ENCODE data around the gene PTPRQ. TPM values are rescaled to one million over a fixed set of nuclear protein-coding genes. Genes with fewer than 3 reads are reported as not detected.

The PTPRQ gene
- total RNA-seq, 1 donor from 2014 or later, result 7.8 TPM

- no peak for TF ChIP-seq CTCF (IDR thresholded peaks at IDR 0.05)
- ATAC-seq (no peak), DNase-seq (no peak)
Measured at GRCh38 chr12:80622271-80622670, 178.2 kb downstream of the PTPRQ start.

GRCh38 chr12:80625051-80625450, 181.0 kb downstream of the PTPRQ start:
- intact Hi-C loops (cut with DNase I), result no loop called here
- TF ChIP-seq CTCF (IDR thresholded peaks at IDR 0.05), result no peak

More at GRCh38 chr12:80622271-80622670, 178.2 kb downstream of the PTPRQ start:
- Histone ChIP-seq H3K4me3 (no peak overlapping the region), H3K27ac (no peak overlapping the region), H3K9me3 (no peaks in the 10 kb centered on the region), H3K27me3 (ENCODE audit: low read depth) (no peaks in the 10 kb centered on the region), H3K4me1 (no peaks in the 10 kb centered on the region), H3K36me3 (no peaks in the 10 kb centered on the region)
- intact Hi-C loops (cut with DNase I), result no loop called here

DNA sequence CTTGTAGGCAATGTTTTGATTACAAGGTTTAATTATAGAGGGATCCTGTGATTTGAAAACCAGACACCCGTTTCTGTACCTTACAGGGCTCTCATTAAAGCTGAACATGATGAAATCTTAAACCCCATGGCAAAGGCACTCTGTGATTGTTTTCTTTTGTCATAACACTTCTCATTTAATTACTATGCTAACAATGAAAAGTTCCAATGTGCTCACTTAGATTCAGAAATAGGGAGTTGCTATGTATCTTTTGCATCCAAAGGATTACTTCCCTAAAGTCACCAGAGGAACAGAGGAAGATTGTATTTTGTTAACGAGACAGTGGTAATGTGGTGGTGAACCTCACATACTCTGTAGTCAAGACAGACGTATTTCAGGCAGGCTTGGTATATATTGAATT, 181.9 kb downstream of the PTPRQ start:
- H3K4me1 ChIP-seq, result no peaks in the 10 kb centered on the region
- no peak overlapping the region for H3K4me3 ChIP-seq
- intact Hi-C loops (cut with DNase I), result no loop called here
- H3K27ac ChIP-seq, result no peak overlapping the region
- H3K9me3 ChIP-seq, result no peaks in the 10 kb centered on the region
- H3K27me3 ChIP-seq (ENCODE audit: low read depth), result no peaks in the 10 kb centered on the region
- no peak for ATAC-seq
- TF ChIP-seq CTCF (IDR thresholded peaks at IDR 0.05), result no peak
- no peaks in the 10 kb centered on the region for H3K36me3 ChIP-seq
- no peak for DNase-seq

More at GRCh38 chr12:80625051-80625450, 181.0 kb downstream of the PTPRQ start:
- H3K27me3 ChIP-seq (ENCODE audit: low read depth), result no peaks in the 10 kb centered on the region
- ATAC-seq, result no peak
- no peak overlapping the region for H3K27ac ChIP-seq
- H3K4me3 ChIP-seq, result no peak overlapping the region
- no peaks in the 10 kb centered on the region for H3K4me1 ChIP-seq
- H3K36me3 ChIP-seq, result no peaks in the 10 kb centered on the region
- no peak for DNase-seq
- no peaks in the 10 kb centered on the region for H3K9me3 ChIP-seq

- no peak for TF ChIP-seq CTCF (IDR thresholded peaks at IDR 0.05)
- H3K9me3 ChIP-seq, result no peaks in the 10 kb centered on the region
- H3K27ac ChIP-seq, result no peak overlapping the region
- intact Hi-C loops (cut with DNase I), result no loop called here
- ATAC-seq, result peak in 1 of 2 donors; percentile 14
- DNase-seq, result no peak
- H3K4me3 ChIP-seq, result no peak overlapping the region
- H3K4me1 ChIP-seq, result no peaks in the 10 kb centered on the region
- H3K27me3 ChIP-seq (ENCODE audit: low read depth), result no peaks in the 10 kb centered on the region
- H3K36me3 ChIP-seq, result no peaks in the 10 kb centered on the region
Measured at GRCh38 chr12:80627782-80628181, 183.7 kb downstream of the PTPRQ start.

DNA sequence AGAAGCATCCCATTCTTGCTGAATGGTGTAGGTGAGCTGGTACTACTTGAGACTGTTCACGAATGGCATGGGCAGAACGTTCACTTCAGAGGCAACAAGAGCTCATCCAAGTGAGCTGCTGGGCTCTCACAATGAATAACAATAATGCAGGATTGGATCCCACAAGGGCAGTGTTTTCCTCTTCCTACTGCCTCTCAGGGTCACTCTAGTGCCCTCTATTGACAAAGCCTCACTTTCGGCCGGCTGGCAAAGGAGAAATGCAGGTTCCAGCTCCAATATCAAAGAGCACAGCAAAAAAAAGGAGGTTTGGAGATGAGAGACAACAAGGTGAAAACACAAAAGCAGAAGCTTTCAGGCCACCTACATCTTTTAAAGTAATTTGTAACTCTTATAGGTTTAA, 188.8 kb downstream of the PTPRQ start:
- Histone ChIP-seq H3K27ac (no peak overlapping the region), H3K4me1 (no peaks in the 10 kb centered on the region), H3K27me3 (ENCODE audit: low read depth) (no peaks in the 10 kb centered on the region), H3K4me3 (no peak overlapping the region), H3K36me3 (no peaks in the 10 kb centered on the region), H3K9me3 (no peaks in the 10 kb centered on the region)
- no peak for DNase-seq
- TF ChIP-seq CTCF (IDR thresholded peaks at IDR 0.05), result peak; percentile 6
- peak in 1 of 2 donors; percentile 7 for ATAC-seq
- intact Hi-C loops (cut with DNase I), result no loop called here

GRCh38 chr12:80634903-80635302, 190.9 kb downstream of the PTPRQ start:
- no peaks in the 10 kb centered on the region for H3K36me3 ChIP-seq
- no peaks in the 10 kb centered on the region for H3K27me3 ChIP-seq (ENCODE audit: low read depth)
- no peak for ATAC-seq
- H3K27ac ChIP-seq, result no peak overlapping the region
- no peaks in the 10 kb centered on the region for H3K9me3 ChIP-seq
- H3K4me3 ChIP-seq, result no peak overlapping the region
- intact Hi-C loops (cut with DNase I), result no loop called here
- no peak for DNase-seq
- no peaks in the 10 kb centered on the region for H3K4me1 ChIP-seq
- no peak for TF ChIP-seq CTCF (IDR thresholded peaks at IDR 0.05)
